BJ (cell line): Measurements from ENCODE around the gene TPPP3. TPM values are rescaled to one million over a fixed set of nuclear protein-coding genes. Genes with fewer than 3 reads are reported as not detected.

Experiments used
- CTCF ChIA-PET: fragments of 350-600 bp; formaldehyde crosslinking; extraction: SDS; loops from one replicate; lab custom pipeline; 2021; ENCODE audit warnings: antibody characterized with exemption, inconsistent platforms; lab: Yijun Ruan, JAX
- POLR2A ChIA-PET: fragments of 300-600 bp; sonication (Branson Sonifier 250); formaldehyde crosslinking; extraction: SDS; loops from one replicate; lab custom pipeline; 2021; ENCODE audit warnings: antibody characterized with exemption; lab: Charles Lee
- DNase-seq: peaks from one replicate; pipeline ENCODE4 v3.0.0-alpha.2; 2011; ENCODE audit warnings: low read depth
- H3K27me3 ChIP-seq: 2 replicates; pipeline ENCODE4 v1.6.0; 2011; ENCODE audit warnings: low read length; ENCODE audit not compliant: control insufficient read depth, insufficient read depth
- H3K36me3 ChIP-seq: 2 replicates; pipeline ENCODE4 v1.5.1; 2011; ENCODE audit warnings: low read length; ENCODE audit not compliant: control insufficient read depth, insufficient read depth
- H3K4me3 ChIP-seq: 2 replicates; pipeline ENCODE4 v1.5.1; 2011; ENCODE audit warnings: low read depth, mild to moderate bottlenecking, control low read depth, low read length
- polyA plus RNA-seq: library from polyadenylated mRNA; depleted of rRNA; stranded (reverse); fragments of >200 nt; gene quantifications from 2 replicates; pipeline ENCODE4 v1.2.3, GENCODE V29; 2011
- TF ChIP-seq, protein P1 (sequence below): IDR thresholded peaks from 2 replicates; pipeline ENCODE4 v1.5.1; 2011; ENCODE audit warnings: low read depth, mild to moderate bottlenecking, control low read depth, inconsistent platforms, low read length, moderate library complexity; ENCODE audit not compliant: insufficient read depth

TPPP3 gene
- polyA plus RNA-seq, 1 experiment, result 0.64 TPM

DNA sequence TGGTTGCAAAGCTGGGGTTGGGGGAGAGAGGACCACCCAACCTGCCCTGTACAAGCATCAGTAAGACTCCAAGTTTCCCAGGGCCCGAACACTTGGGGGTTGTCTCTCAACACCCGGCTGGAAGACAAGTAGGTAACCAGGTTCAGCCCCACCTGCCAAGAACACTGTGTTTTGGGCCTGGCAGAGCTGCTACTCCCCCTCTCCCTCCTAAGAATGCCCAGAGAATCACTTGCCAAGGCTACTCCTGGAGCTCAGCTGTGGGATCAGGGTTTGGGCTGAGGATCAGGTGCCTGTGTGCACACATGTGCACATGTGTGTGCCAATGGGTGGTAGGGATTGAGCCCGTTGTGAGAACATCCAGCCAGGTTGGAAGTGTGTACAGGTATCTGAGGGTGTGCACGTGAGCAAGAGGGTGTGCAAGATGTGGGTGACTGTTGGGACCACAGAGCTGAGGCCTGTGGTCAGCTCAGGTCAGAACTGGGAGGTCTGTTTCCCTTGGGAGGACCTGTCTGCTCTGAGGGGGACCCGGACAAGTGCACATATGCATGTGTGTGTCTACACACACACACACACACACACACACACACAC lies 39.9 kb upstream of the TPPP3 start:
- peaks cover 14% of the 10 kb centered on the region for H3K27me3 ChIP-seq
- POLR2A ChIA-PET, result no interaction called here
- TF ChIP-seq, protein P1, sequence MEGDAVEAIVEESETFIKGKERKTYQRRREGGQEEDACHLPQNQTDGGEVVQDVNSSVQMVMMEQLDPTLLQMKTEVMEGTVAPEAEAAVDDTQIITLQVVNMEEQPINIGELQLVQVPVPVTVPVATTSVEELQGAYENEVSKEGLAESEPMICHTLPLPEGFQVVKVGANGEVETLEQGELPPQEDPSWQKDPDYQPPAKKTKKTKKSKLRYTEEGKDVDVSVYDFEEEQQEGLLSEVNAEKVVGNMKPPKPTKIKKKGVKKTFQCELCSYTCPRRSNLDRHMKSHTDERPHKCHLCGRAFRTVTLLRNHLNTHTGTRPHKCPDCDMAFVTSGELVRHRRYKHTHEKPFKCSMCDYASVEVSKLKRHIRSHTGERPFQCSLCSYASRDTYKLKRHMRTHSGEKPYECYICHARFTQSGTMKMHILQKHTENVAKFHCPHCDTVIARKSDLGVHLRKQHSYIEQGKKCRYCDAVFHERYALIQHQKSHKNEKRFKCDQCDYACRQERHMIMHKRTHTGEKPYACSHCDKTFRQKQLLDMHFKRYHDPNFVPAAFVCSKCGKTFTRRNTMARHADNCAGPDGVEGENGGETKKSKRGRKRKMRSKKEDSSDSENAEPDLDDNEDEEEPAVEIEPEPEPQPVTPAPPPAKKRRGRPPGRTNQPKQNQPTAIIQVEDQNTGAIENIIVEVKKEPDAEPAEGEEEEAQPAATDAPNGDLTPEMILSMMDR, result no peak
- no peaks in the 10 kb centered on the region; the same call in none of the 2 replicates for H3K36me3 ChIP-seq
- DNase-seq, result no peak
- CTCF ChIA-PET, result interaction anchor here (0.6 to 7.2 kb wide), 4 partner anchors 13 to 91 kb away, joined by 3 to 47 read pairs (median 4); no protein-coding TSS in a partner anchor
- H3K4me3 ChIP-seq, result no peak overlapping the region

DNA sequence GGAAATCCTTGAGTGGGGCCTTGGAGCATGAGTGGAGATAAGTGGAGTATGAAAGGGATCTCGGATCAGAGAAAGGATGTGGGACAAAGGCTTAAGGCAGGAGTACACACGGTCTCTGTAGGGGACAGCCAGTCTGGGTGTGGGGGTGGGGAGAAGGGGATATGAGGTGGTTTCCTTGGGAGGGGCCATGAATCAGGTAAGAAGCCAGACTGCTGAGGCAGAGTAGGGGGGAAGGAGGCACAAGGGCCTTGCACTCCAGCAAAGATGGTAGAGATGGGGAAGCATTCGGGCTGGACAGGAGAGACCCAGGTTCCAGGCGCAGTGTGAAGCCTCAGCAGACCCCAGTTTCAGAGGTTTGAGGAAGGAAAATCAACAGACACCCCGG lies 39.2 kb upstream of the TPPP3 start:
- H3K27me3 ChIP-seq, result peaks cover 17% of the 10 kb centered on the region
- TF ChIP-seq, protein P1, result no peak
- ChIA-PET POLR2A (no interaction called here), CTCF (interaction anchor here (1.9 to 7.2 kb wide), 3 partner anchors 13 to 33 kb away, joined by 4 to 47 read pairs (median 9); no protein-coding TSS in a partner anchor)
- H3K36me3 ChIP-seq, result no peaks in the 10 kb centered on the region; the same call in none of the 2 replicates
- no peak overlapping the region for H3K4me3 ChIP-seq
- DNase-seq, result no peak

DNA sequence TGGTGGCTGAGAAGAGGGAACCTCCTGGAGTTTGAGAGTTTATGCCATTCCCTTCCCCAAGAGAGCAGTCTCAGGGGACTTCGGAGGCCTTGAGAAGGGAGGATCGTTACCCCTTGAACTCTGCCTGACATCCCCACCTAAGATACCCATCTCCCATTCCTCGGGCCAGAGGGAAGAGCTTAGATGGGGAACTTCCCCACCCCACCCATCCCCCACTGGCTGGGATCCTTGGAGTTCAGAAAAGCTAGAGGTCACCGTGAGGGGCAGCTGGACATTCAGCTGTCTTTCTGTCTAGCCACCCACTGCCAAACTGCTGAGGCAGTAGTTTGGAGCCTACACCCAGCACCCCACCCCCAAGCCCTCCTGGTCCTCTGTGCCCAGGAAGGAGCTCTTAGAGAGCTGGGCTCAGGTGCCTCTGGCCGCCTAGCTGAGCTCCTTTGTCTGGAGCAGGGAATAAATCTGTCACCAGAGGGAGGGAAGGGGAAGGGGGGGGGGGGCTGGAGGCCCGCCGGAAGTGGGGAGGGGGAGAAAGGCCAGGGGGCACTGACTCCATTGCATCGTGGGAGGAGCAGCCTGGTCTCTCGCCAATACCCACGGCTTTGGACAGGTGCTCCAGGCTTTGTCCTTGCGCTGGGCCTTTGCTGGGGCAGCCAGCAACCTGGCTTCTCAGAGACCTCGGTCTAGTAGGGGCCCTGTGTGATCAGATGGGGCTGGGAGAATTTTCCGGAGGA lies 38.6 kb upstream of the TPPP3 start:
- TF ChIP-seq, protein P1, result no peak
- POLR2A ChIA-PET, result no interaction called here
- no peak for DNase-seq
- CTCF ChIA-PET, result interaction anchor here (1.1 to 7.2 kb wide), 4 partner anchors 14 to 36 kb away, joined by 3 to 47 read pairs (median 6); no protein-coding TSS in a partner anchor
- peak overlapping the region; percentile 25 for H3K4me3 ChIP-seq
- H3K27me3 ChIP-seq, result peaks cover 17% of the 10 kb centered on the region
- H3K36me3 ChIP-seq, result no peaks in the 10 kb centered on the region; the same call in none of the 2 replicates

DNA sequence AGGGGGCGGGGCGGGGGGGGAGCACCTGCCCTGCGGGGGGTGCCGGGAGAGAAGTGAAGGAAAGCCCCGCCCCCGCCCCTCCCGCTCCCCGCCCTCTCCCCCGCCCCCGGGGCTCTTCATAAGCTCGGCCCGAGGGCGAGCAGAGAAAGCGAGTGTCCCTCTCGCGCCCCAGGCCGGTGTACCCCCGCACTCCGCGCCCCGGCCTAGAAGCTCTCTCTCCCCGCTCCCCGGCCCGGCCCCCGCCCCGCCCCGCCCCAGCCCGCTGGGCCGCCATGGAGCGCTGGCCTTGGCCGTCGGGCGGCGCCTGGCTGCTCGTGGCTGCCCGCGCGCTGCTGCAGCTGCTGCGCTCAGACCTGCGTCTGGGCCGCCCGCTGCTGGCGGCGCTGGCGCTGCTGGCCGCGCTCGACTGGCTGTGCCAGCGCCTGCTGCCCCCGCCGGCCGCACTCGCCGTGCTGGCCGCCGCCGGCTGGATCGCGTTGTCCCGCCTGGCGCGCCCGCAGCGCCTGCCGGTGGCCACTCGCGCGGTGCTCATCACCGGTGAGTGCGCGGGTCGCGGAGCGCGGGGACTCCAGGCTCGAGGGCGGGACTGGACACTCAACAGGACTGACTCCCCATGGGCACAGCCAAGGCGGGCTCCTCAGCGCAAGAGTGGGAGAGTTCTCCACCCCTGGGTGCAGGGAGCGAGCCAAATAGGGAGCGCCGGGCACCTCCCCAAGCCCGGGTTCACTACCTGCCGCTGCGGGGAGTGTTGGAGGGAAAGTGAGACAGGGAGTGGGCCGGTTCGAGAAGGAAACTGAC lies 37.9 kb upstream of the TPPP3 start, which contains the start of gene HSD11B2:
TSS of gene HSD11B2 (plus strand) at position 145 of the 798 bp plus-strand sequence. CDS start at position 273, 128 bp downstream.
- no peaks in the 10 kb centered on the region; the same call in 1 of the 2 replicates for H3K36me3 ChIP-seq
- TF ChIP-seq, protein P1, result no peak
- ChIA-PET POLR2A (interaction anchor here (0.8 kb wide), 1 partner anchor 17 kb away, joined by 7 read pairs; no protein-coding TSS in a partner anchor), CTCF (interaction anchor here (1.1 to 7.2 kb wide), 4 partner anchors 15 to 37 kb away, joined by 3 to 47 read pairs (median 6); no protein-coding TSS in a partner anchor)
- no peak for DNase-seq
- H3K27me3 ChIP-seq, result peaks cover 20% of the 10 kb centered on the region
- peak within 1 kb of the TSS; percentile 29 for H3K4me3 ChIP-seq
